NCI-H2227 (cell line): ENCODE results near the gene DIS3L.
"Not testable (repeated sequence)": the region's sequence is repeated elsewhere in the genome, so short reads cannot be mapped to it uniquely, and the experiment has no call there.

Experiments
- DNase-seq: peaks from one replicate; lab custom pipeline; 2025; ENCODE audit not compliant: unreplicated experiment; lab: John Stamatoyannopoulos, UW

The DIS3L gene

GRCh38 chr15:66293419-66294156 lies at the start of gene DIS3L:
Gene DIS3L (plus strand): TSS chr15:66293568. CDS start chr15:66293597, 29 bp downstream.
- DNase-seq = peak; percentile 66

DNA sequence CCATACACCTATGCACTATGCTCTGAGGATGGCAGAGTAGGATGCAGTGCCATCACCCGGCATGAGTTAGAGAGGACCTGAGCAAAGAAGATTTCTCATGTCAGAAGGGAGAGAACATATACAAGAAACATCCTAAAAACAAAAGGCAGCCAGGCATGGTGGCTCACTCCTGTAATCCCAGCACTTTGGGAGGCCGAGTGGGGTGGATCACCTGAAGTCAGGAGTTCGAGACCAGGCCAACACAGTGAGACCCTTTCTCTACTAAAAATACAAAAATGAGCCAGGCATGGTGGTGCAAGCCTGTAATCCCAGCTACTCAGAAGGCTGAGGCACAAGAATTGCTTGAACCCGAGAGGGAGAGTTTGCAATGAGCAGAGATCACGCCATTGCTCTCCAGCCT lies 47.5 kb upstream of the DIS3L start:
- DNase-seq = not testable (repeated sequence)

DNA sequence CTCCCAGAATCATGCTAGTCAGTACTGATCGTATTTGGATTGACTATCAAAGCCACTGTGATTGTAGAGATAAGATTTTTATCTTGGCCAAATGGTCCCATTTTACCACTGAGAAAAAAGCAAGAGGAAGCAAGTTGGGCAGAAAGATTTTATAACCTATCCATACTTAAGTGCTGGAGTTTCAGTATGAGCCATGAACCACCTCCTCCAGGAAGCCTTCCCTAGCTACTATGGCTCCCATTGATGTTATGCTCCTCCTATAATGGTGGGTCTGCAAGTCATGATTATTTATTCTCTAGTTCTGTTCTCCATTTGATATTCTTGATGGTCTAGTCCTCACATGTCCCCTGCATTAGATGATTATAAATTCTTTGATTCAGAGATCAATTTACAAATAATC lies 46.4 kb upstream of the DIS3L start:
- no peak for DNase-seq

GRCh38 chr15:66249605-66250174 lies 43.7 kb upstream of the DIS3L start:
- DNase-seq = no peak

DNA sequence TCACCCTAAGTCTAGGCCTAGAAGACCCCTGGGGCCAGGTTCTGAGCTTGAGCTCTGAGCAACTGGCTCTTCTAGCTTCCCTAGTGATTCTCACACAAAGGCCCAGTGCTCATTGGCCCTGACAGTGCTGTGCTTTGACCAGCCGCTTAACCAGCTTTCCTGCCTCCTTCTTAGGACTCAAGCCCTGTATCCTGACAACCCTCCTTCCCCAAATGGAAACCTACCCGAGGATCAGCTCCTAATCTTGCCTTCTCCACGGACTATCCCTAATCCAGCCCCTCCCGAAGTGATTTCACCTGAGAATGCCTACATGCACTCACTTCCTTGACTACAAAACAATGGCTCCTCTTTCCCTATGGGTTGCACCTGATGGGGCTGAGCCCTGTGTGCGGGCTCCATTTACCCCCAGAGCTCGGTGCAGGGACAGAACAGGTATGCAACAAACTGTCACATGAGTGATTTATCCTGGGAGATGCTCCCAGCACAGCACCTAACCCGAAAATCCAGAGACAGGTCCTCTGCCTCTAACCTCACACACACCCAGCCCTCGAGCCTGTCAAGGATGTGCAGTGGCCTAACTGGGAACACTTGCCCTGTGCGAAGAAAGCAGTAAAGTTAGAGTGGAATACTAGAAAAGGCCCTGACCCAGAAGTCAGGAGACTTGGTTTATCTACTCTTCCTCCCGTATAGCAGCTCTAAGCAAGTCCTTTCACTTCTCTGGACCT lies 42.1 kb upstream of the DIS3L start:
- no peak for DNase-seq

GRCh38 chr15:66251790-66252684 lies 41.3 kb upstream of the DIS3L start:
- DNase-seq = peak; percentile 73

DNA sequence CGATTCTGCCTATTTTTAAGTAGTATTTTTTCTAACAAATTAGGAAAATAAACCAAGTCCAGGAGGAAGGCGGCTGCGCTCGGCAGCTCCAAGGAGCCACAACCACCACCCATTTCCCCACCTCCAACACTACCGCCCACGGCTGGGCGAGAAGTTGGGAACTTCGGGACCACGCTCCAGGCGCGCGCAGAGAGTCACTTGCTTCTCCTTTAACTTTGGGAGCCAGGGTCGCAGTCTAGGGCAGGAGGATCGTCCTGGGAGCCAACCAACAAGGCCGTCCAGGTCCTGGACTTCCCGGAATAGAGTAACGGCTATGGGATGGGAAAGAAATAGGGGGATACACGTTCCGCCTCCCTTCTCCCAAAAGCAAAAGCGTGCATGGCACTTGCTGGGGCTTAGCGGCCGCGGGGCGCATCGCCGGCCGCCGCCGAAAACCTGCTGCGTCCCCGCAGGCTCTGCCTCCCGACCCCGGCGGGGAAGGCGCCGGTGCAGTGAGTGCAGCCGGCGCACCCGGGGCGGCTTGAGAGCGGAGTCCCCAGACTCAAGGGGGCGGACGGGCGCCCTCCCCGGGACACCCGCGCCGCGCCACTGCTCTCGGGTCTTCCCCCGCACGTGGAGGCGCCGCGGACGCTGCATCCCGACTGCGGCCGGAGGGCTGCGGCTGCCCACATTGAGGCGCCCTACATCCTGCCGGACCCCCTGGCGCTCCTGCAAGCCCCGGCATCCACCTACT lies 40.5 kb upstream of the DIS3L start:
- DNase-seq = peak; percentile 36

GRCh38 chr15:66253418-66254088 lies 39.8 kb upstream of the DIS3L start, which contains the start of gene MEGF11:
Gene MEGF11 (minus strand): TSS chr15:66253750. CDS start chr15:66128403, 125,347 bp downstream.
- peak; percentile 66 for DNase-seq

GRCh38 chr15:66254089-66254950 lies 39.0 kb upstream of the DIS3L start:
- no peak for DNase-seq

DNA sequence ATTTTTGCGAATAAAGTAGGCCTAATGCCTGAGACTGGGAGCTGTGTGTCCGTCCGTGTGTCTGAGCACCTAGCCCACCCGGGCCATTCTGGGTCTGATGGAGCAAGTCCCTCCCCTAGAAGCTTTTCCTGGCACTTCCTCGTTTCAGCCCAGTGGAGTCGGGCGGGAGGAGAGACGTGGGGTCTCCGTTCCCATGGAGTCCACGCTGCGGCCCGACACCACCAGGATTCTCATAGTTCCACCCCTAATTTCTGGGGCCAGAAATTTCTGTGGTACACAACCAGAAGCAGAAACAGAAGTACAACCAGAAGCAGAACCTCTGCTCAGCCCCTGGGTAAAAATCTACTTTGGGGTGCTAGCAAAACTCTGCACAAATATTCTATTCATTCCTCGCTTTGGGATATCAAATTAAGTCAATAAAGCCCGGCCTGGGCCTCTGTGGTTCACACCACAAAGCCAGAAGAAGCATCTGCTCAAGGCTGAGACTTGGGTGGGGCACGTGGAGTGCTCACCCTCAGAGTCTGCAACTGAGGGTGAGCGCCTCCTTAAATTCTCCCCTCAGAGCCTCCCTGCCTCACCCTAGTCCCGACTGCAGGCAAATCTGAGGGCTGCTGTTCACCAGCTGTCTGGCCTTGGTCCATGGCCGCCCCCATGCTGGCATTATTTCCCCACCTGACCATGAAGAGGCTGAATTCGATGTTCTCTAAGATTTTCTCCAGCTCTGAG lies 38.3 kb upstream of the DIS3L start:
- no peak for DNase-seq

DNA sequence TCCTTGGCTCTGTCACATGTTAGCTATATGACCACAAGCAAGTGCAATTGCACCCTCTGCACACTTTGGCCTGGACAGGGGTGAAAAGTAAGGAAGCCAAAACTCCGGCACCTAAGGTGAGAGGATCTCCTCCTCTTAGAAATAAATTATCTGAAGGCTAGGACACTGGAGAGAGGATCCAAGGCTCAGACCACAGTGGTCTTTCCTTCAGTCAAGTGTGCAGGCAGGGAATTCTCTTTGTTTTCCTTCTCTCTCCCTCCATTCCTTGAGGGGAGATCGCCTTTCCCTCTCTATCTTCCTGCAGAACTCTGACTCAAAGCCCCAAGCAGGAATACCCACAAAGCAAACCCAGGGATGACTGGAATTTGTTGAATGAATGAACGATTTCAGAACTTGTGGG lies 36.7 kb upstream of the DIS3L start:
- DNase-seq = no peak

DNA sequence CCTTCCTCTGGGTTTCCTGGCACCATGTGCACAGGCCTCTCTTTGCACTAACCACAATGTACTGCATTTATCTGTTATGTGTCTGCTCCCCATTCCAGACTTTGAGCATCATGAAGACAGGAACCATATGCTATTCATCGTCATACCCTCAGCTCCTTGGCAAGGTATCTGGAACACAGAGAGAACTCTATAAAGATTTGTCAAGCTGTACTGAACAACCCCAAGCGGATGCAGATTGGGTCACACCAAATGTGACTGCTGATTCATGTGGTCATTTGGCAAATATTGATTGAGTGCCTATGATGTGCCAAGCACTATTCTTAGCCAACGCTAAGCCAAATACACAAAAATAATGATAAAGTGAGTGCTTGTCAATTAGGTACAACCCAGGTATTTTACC lies 32.3 kb upstream of the DIS3L start:
- DNase-seq = no peak

DNA sequence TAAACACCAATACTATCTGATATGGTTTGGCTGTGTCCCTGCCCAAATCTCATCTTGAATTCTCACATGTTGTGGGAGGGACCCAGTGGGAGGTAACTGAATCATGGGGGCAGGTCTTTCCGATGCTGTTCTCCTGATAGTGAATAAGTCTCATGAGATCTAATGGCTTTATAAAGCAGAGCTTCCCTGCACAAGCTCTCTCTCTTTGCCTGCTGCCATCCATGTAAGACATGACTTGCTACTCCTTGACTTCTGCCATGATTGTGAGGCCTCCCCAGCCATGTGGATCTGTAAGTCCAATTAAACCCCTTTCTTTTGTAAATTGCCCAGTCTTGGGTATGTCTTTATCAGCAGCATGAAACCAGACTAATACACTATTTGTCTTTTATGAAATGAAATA lies 30.5 kb upstream of the DIS3L start:
- DNase-seq = not testable (repeated sequence)

GRCh38 chr15:66264859-66265513 lies 28.4 kb upstream of the DIS3L start:
- no peak for DNase-seq

DNA sequence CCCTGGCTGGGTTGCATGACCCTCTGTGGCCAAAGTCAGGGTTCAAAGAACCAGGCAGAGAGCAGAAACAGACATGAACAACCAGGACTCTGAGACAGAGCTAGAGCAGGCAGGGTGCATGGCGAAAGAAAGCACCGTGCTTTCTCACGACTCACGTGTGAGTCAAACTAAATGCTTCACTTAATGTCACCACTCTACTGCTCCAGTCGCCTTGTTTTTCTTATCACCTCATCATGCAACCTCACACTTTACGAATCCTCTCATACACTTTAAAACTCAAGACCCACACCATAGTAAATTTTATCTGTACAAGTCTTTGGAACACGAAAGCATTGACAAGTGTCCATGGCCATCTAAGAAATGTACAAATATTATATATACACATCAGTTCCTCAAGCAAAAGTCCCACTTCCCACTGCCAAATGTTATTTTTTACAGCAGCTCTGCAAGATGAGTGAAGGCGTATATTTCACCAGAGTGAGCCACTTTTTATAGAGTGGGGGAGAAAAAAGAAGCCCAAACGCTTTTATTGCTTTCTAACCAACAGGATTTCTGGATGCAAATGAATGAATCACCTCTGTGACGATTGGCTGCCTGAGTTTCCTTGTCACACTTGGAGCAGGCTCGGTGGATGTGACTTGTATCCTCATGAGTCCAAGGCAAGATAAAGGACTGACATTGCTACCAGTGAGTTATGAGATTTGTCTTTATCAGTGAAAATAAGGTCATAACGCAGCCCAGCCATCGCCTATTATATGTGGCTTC lies 23.9 kb upstream of the DIS3L start:
- peak; percentile 67 for DNase-seq

GRCh38 chr15:66270932-66271331 lies 22.4 kb upstream of the DIS3L start:
- DNase-seq = no peak

DNA sequence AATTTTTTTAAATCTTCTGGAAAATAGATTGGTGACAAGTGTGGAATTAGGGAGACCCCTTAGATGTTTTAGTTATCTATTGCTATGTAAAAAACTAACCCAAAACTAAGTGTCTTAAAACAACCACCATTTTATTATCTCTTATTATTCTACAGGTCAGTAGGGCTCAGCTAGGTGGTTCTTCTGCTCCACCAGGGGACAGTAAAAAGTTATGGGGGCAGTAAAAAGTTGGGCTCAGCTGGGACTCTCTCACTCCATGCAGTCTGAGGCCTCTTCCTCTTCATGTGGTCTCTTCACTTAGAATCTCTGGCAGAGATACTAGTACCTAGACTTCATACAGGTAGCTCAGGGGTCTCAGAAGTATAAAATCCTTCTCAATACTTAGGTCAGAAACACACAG lies 18.0 kb upstream of the DIS3L start:
- DNase-seq = no peak
